PC-9 (cell line): ENCODE measurements around the gene LMBR1. TPM values are rescaled to one million over a fixed set of nuclear protein-coding genes. Genes with fewer than 3 reads are reported as not detected.

ENCODE experiments used
- BruUV-seq: library from RNA; stranded (reverse); fragments of 400-500 nt; replicated peaks from 2 replicates; lab custom pipeline; 2021; lab: Mats Ljungman, UMichigan
- CTCF ChIA-PET: fragments of 300-600 bp; sonication (Branson Sonifier 250); formaldehyde crosslinking; loops from one replicate; lab custom pipeline; 2022; ENCODE audit warnings: antibody characterized with exemption; lab: Charles Lee
- POLR2A ChIA-PET: fragments of 300-600 bp; sonication (Branson Sonifier 250); formaldehyde crosslinking; loops from one replicate; lab custom pipeline; 2022; ENCODE audit warnings: antibody characterized with exemption; ENCODE audit not compliant: unreplicated experiment; lab: Charles Lee
- DNase-seq, 2 experiments: peaks; one replicate each; pipeline versions ENCODE4 v3.0.0 to v3.0.0-alpha.2; 2015 to 2022; ENCODE audit warnings: mixed read lengths in 1 of 2
- H2AFZ ChIP-seq: fragments of 200-600 bp; sonication (generic); 2 replicates; pipeline ENCODE4 v1.8.1; 2017; ENCODE audit warnings: antibody characterized with exemption
- H3F3A ChIP-seq: fragments of 200-600 bp; sonication (generic); 2 replicates; pipeline ENCODE4 v1.8.1; 2017; ENCODE audit warnings: antibody characterized with exemption, mild to moderate bottlenecking, low read depth; ENCODE audit not compliant: insufficient read depth
- H3K27ac ChIP-seq: fragments of 200-600 bp; sonication (generic); 2 replicates; pipeline ENCODE4 v1.6.1; 2016; ENCODE audit warnings: mixed run types
- H3K27me3 ChIP-seq: fragments of 200-600 bp; sonication (generic); 2 replicates; pipeline ENCODE4 v1.6.1; 2016; ENCODE audit warnings: low read depth, mixed run types; ENCODE audit not compliant: insufficient read depth
- H3K36me3 ChIP-seq: fragments of 200-600 bp; sonication (generic); 2 replicates; pipeline ENCODE4 v1.6.1; 2016; ENCODE audit warnings: low read depth, mixed run types
- H3K4me1 ChIP-seq: fragments of 200-600 bp; sonication (generic); replicated peaks from 2 replicates; pipeline ENCODE4 v1.6.1; 2016; ENCODE audit warnings: mixed run types; ENCODE audit not compliant: insufficient read depth
- H3K4me2 ChIP-seq: fragments of 200-600 bp; sonication (generic); 2 replicates; pipeline ENCODE4 v1.6.1; 2017; ENCODE audit warnings: mixed run types
- H3K4me3 ChIP-seq: fragments of 200-600 bp; sonication (generic); 2 replicates; pipeline ENCODE4 v1.6.1; 2016; ENCODE audit warnings: mixed run types
- H3K79me2 ChIP-seq: fragments of 200-600 bp; sonication (generic); 2 replicates; pipeline ENCODE4 v1.6.1; 2017; ENCODE audit warnings: low read depth, mixed run types
- H3K9me2 ChIP-seq: fragments of 200-600 bp; sonication (generic); 2 replicates; pipeline ENCODE4 v1.8.1; 2017; ENCODE audit warnings: mild to moderate bottlenecking; ENCODE audit not compliant: insufficient read depth
- H3K9me3 ChIP-seq: fragments of 200-600 bp; sonication (generic); 2 replicates; pipeline ENCODE4 v1.8.1; 2016; ENCODE audit warnings: low read depth; ENCODE audit not compliant: insufficient read depth
- H4K20me1 ChIP-seq: fragments of 200-600 bp; sonication (generic); 2 replicates; pipeline ENCODE4 v1.8.1; 2017; ENCODE audit not compliant: insufficient read depth
- EZH2 ChIP-seq: fragments of 200-600 bp; sonication (generic); IDR thresholded peaks from 2 replicates; pipeline ENCODE4 v1.8.0; 2017; ENCODE audit warnings: antibody characterized with exemption, low read depth
- intact Hi-C: fragments of 100-400 bp; cut with micrococcal nuclease; formaldehyde crosslinking; loops from one replicate; pipeline ENCODE4 v1.10.0; 2022; ENCODE audit not compliant: unreplicated experiment
- total RNA-seq: library from RNA; stranded (reverse); gene quantifications from 2 replicates; pipeline ENCODE4 v1.2.3, GENCODE V29; 2021
- TF ChIP-seq, protein P1 (sequence below): fragments of 200-600 bp; sonication (generic); conservative IDR thresholded peaks from 2 replicates; pipeline ENCODE4 v1.6.1; 2017; ENCODE audit warnings: mixed run types, antibody characterized with exemption, mild to moderate bottlenecking, moderate library complexity

Gene LMBR1
- total RNA-seq, 1 experiment from 2014 or later = 85.0 TPM

DNA sequence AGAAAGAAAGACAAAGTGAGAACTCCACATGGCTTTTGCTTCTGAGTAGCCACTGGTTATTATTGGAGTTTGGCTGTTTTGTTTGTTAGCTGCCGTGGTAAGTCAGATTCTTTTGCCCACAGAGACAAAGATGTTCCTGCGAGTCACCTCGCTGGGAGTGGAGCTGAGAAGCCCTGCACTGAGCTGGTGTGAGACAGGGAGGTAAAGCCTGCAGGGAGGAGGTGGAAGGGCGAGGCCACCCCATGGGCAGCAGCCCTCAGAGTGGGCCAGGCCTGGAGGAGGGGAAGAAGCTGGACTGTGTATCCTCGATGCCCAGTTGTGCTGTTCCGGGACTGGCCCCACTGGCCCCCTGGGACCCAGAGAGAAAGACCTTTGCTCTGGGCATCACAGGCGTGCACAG is 42.3 kb upstream of the LMBR1 start:
- Histone ChIP-seq H3K9me2 (no peaks in the 10 kb centered on the region), H3K27ac (no peak overlapping the region), H4K20me1 (no peaks in the 10 kb centered on the region), H3F3A (no peaks in the 10 kb centered on the region), H2AFZ (no peak overlapping the region), H3K9me3 (no peaks in the 10 kb centered on the region), H3K4me1 (no peaks in the 10 kb centered on the region), H3K36me3 (no peaks in the 10 kb centered on the region), H3K27me3 (peaks cover 4% of the 10 kb centered on the region), H3K79me2 (no peaks in the 10 kb centered on the region), H3K4me3 (no peak overlapping the region), H3K4me2 (no peak overlapping the region)
- DNase-seq = no peak
- BruUV-seq = no TSS peak
- ChIA-PET CTCF (interaction anchor here (0.7 kb wide), 1 partner anchor 379 kb away, joined by 3 read pairs; no protein-coding TSS in a partner anchor), POLR2A (no interaction called here)
- TF ChIP-seq, protein P1, sequence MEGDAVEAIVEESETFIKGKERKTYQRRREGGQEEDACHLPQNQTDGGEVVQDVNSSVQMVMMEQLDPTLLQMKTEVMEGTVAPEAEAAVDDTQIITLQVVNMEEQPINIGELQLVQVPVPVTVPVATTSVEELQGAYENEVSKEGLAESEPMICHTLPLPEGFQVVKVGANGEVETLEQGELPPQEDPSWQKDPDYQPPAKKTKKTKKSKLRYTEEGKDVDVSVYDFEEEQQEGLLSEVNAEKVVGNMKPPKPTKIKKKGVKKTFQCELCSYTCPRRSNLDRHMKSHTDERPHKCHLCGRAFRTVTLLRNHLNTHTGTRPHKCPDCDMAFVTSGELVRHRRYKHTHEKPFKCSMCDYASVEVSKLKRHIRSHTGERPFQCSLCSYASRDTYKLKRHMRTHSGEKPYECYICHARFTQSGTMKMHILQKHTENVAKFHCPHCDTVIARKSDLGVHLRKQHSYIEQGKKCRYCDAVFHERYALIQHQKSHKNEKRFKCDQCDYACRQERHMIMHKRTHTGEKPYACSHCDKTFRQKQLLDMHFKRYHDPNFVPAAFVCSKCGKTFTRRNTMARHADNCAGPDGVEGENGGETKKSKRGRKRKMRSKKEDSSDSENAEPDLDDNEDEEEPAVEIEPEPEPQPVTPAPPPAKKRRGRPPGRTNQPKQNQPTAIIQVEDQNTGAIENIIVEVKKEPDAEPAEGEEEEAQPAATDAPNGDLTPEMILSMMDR = no peak
- TF ChIP-seq EZH2 = no peak
- intact Hi-C loops = no loop called here

DNA sequence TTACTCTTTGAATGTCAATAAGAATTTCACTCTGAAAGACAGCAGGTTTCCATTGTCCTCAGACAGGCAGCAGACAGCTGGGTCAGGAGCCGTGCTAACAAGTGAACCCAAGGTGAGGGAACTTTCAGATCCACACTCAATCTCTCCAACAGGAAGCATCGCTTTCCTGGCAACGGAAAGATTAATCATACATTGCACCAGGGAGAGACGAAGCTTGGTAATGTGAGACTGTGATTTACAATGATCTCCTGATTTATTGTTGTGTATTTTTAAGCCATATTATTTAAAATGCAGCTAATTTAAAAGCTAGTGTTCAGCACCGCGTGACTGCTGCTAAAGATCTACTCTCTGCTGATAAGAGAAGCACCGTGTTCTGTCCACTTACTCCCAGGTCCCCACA is 39.0 kb upstream of the LMBR1 start:
- H3K4me1 ChIP-seq = no peaks in the 10 kb centered on the region
- H3K27me3 ChIP-seq = peaks cover 14% of the 10 kb centered on the region
- intact Hi-C loops = no loop called here
- no peak overlapping the region for H3K4me3 ChIP-seq
- BruUV-seq = no TSS peak
- peak overlapping the region; percentile 18; the same call in 1 of the 2 replicates for H3K4me2 ChIP-seq
- ChIA-PET CTCF (no interaction called here), POLR2A (no interaction called here)
- H3F3A ChIP-seq = no peaks in the 10 kb centered on the region
- no peaks in the 10 kb centered on the region for H3K79me2 ChIP-seq
- DNase-seq = no peak
- H3K9me3 ChIP-seq = no peaks in the 10 kb centered on the region
- H4K20me1 ChIP-seq = no peaks in the 10 kb centered on the region
- H2AFZ ChIP-seq = 0 out of 2 replicates have a peak overlapping the region, but pooled peaks have one; percentile 47
- no peaks in the 10 kb centered on the region for H3K9me2 ChIP-seq
- no peaks in the 10 kb centered on the region for H3K36me3 ChIP-seq
- no peak overlapping the region for H3K27ac ChIP-seq
- no peak for TF ChIP-seq EZH2
- TF ChIP-seq, protein P1 = no peak

DNA sequence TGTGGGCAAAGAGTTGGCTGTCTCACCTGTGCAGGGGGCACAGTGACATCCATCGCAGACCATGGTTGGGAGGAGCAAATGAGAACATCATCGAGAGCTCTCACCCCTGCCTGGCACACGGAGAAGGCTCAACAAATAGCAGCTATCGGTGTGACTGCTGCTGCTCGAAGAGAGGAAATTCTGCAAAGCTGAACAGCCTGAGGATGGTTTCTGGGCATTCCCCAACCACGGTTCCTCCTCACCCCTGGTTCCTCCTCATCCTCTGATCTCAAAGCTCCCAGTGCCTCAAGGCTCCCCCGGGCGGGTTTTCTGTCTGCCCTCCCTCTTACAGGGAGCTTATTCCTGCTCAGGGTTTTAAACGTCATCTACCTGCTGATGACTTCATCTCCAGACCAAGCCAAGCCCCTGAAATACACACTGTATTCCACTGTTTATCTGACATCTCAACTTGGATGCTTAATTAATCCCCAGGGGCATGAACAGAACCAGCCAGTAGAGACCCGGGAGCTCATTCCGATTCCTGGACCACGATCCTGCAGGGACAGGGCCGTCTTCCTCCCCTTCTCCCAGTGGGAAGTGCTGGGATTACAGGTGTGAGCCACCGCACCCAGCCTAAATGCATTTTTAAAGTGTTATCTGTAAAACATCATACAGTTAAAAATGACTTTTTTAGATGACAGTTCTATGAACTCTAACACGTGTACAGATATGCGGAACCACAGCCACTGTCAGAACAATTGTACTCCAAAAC is 37.0 kb upstream of the LMBR1 start:
- H3K4me1 ChIP-seq = no peaks in the 10 kb centered on the region
- no TSS peak for BruUV-seq

More for the DNA sequence above, 37.0 kb upstream of the LMBR1 start:
- Histone ChIP-seq H3K9me3 (no peaks in the 10 kb centered on the region), H3K27me3 (peaks cover 14% of the 10 kb centered on the region), H3F3A (no peaks in the 10 kb centered on the region), H3K4me3 (no peak overlapping the region), H3K27ac (no peak overlapping the region), H3K9me2 (no peaks in the 10 kb centered on the region), H2AFZ (no peak overlapping the region), H3K4me2 (no peak overlapping the region), H3K79me2 (no peaks in the 10 kb centered on the region), H3K36me3 (no peaks in the 10 kb centered on the region), H4K20me1 (no peaks in the 10 kb centered on the region)
- POLR2A ChIA-PET = no interaction called here
- CTCF ChIA-PET = no interaction called here
- DNase-seq = no peak
- TF ChIP-seq, protein P1 = no peak
- no peak for TF ChIP-seq EZH2
- intact Hi-C loops = no loop called here
